Left hindlimb (tissue), 1 donor: Measurements from ENCODE around the gene FOS.
"Not testable (repeated sequence)": the region's sequence is repeated elsewhere in the genome, so short reads cannot be mapped to it uniquely, and the experiment has no call there.

Experiments
- DNase-seq: peaks from one replicate; pipeline ENCODE4 v3.0.0-alpha.2; 2018

FOS gene

GRCh38 chr14:75295491-75296345 is 17.1 kb downstream of the FOS start:
- peak; percentile 87 for DNase-seq

GRCh38 chr14:75297411-75298040 is 18.9 kb downstream of the FOS start:
- no peak for DNase-seq

GRCh38 chr14:75298187-75298965 is 19.7 kb downstream of the FOS start:
- peak; percentile 50 for DNase-seq

GRCh38 chr14:75299059-75299458 is 20.4 kb downstream of the FOS start:
- no peak for DNase-seq

- no peak for DNase-seq
Observed at GRCh38 chr14:75299576-75299975, 20.9 kb downstream of the FOS start.

GRCh38 chr14:75301666-75302325 is 23.2 kb downstream of the FOS start:
- DNase-seq, result no peak

GRCh38 chr14:75303381-75303789 is 24.8 kb downstream of the FOS start:
- DNase-seq, result no peak

- not testable (repeated sequence) for DNase-seq
Observed at GRCh38 chr14:75306410-75306809, 27.8 kb downstream of the FOS start.

- no peak for DNase-seq
Observed at GRCh38 chr14:75306927-75307699, 28.5 kb downstream of the FOS start.

- peak; percentile 85 for DNase-seq
Observed at GRCh38 chr14:75307700-75308379, 29.2 kb downstream of the FOS start.

GRCh38 chr14:75308991-75309390 is 30.4 kb downstream of the FOS start:
- DNase-seq, result not testable (repeated sequence)

- DNase-seq, result not testable (repeated sequence)
Observed at GRCh38 chr14:75309561-75309960, 30.9 kb downstream of the FOS start.

- DNase-seq, result peak; percentile 95
Observed at GRCh38 chr14:75310295-75311111, 31.9 kb downstream of the FOS start.

GRCh38 chr14:75311356-75311755 is 32.7 kb downstream of the FOS start:
- no peak for DNase-seq

- no peak for DNase-seq
Observed at GRCh38 chr14:75312341-75312740, 33.7 kb downstream of the FOS start.

GRCh38 chr14:75313294-75313693 is 34.7 kb downstream of the FOS start:
- DNase-seq, result no peak

- no peak for DNase-seq
Observed at GRCh38 chr14:75315144-75315543, 36.5 kb downstream of the FOS start.

GRCh38 chr14:75317148-75317547 is 38.5 kb downstream of the FOS start:
- DNase-seq, result no peak

- DNase-seq, result no peak
Observed at GRCh38 chr14:75318353-75318752, 39.7 kb downstream of the FOS start.

- no peak for DNase-seq
Observed at GRCh38 chr14:75319021-75319420, 40.4 kb downstream of the FOS start.

GRCh38 chr14:75320196-75320595 is 41.6 kb downstream of the FOS start:
- no peak for DNase-seq
